Measurements from ENCODE around the gene SESN1. TPM values are rescaled to one million over a fixed set of nuclear protein-coding genes. Genes with fewer than 3 reads are reported as not detected.
"Not testable (repeated sequence)": the region's sequence is repeated elsewhere in the genome, so short reads cannot be mapped to it uniquely, and the experiment has no call there.

SESN1 gene
- polyA plus RNA-seq, result 10 to 100 TPM; 11.1 to 14.8 TPM

- Histone ChIP-seq H3K27me3 (ENCODE audit: control insufficient read depth in 1 of 2, insufficient read depth in 2 of 2, low read length in 2 of 2) (no peaks in the 10 kb centered on the region), H3K9me3 (ENCODE audit: control insufficient read depth in 2 of 2, insufficient read depth in 1 of 2, low read depth in 1 of 2, low read length in 1 of 2) (no peaks in the 10 kb centered on the region), H3K27ac (ENCODE audit: low read depth in 2 of 2, low read length in 1 of 2) (peak within 1 kb of the TSS; percentile 96 to 99), H3K36me3 (ENCODE audit: control insufficient read depth in 2 of 2, insufficient read depth in 2 of 2, low read length in 1 of 2) (no peaks in the 10 kb centered on the region), H3K4me1 (ENCODE audit: control insufficient read depth in 2 of 2, insufficient read depth in 2 of 2, low read length in 1 of 2) (peaks cover 0 to 4% of the 10 kb centered on the region in 2 donors), H3K4me3 (ENCODE audit: low read depth in 1 of 2, low read length in 2 of 2) (peak within 1 kb of the TSS; percentile 76 to 82)
- WGBS, 2 donors, result 1% methylated on average over 39 to 62 of the region's 62 CpGs
These were observed at the start of gene SESN1 for GRCh38 chr6:109094416-109095035. TSS of gene SESN1 (minus strand) at chr6:109094846. CDS start at chr6:109094073, 773 bp downstream.

GRCh38 chr6:109143191-109143590 is 48.5 kb upstream of the SESN1 start:
- Histone ChIP-seq H3K27ac (ENCODE audit: low read depth in 2 of 2, low read length in 1 of 2) (no peak overlapping the region), H3K27me3 (ENCODE audit: control insufficient read depth in 1 of 2, insufficient read depth in 2 of 2, low read length in 2 of 2) (no peaks in the 10 kb centered on the region), H3K4me1 (ENCODE audit: control insufficient read depth in 2 of 2, insufficient read depth in 2 of 2, low read length in 1 of 2) (no peaks in the 10 kb centered on the region), H3K36me3 (ENCODE audit: control insufficient read depth in 2 of 2, insufficient read depth in 2 of 2, low read length in 1 of 2) (no peaks in the 10 kb centered on the region), H3K4me3 (ENCODE audit: low read depth in 1 of 2, low read length in 2 of 2) (no peak overlapping the region), H3K9me3 (ENCODE audit: control insufficient read depth in 2 of 2, insufficient read depth in 1 of 2, low read depth in 1 of 2, low read length in 1 of 2) (no peaks in the 10 kb centered on the region)

DNA sequence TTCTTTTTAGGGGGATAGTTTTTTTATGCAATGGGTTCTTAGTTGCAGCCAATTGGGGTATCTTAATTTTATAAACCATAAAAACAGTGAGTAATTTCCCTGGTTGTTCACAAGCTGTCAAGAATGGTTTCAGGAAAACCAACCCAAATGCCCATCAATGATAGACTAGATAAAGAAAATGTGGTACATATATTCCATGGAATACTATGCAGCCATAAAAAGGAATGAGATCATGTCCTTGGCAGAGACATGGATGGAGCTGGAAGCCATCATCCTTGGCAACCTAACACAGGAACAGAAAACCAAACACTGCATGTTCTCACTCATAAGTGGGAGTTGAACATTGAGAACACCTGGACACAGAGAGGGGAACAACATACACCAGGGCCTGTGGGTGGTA is 47.4 kb upstream of the SESN1 start:
- H3K4me3 ChIP-seq (ENCODE audit: low read depth in 1 of 2, low read length in 2 of 2); H3K27me3 ChIP-seq (ENCODE audit: control insufficient read depth in 1 of 2, insufficient read depth in 2 of 2, low read length in 2 of 2); H3K9me3 ChIP-seq (ENCODE audit: control insufficient read depth in 2 of 2, insufficient read depth in 1 of 2, low read depth in 1 of 2, low read length in 1 of 2); H3K36me3 ChIP-seq (ENCODE audit: control insufficient read depth in 2 of 2, insufficient read depth in 2 of 2, low read length in 1 of 2); H3K4me1 ChIP-seq (ENCODE audit: control insufficient read depth in 2 of 2, insufficient read depth in 2 of 2, low read length in 1 of 2); H3K27ac ChIP-seq (ENCODE audit: low read depth in 2 of 2, low read length in 1 of 2): not testable (repeated sequence)

- H3K36me3 ChIP-seq (ENCODE audit: control insufficient read depth in 2 of 2, insufficient read depth in 2 of 2, low read length in 1 of 2), result no peaks in the 10 kb centered on the region
- 87 to 92% methylated on average over 6 of the region's 6 CpGs for WGBS, 2 donors
- no peak overlapping the region for H3K27ac ChIP-seq (ENCODE audit: low read depth in 2 of 2, low read length in 1 of 2)
- no peaks in the 10 kb centered on the region for H3K9me3 ChIP-seq (ENCODE audit: control insufficient read depth in 2 of 2, insufficient read depth in 1 of 2, low read depth in 1 of 2, low read length in 1 of 2)
- H3K4me1 ChIP-seq (ENCODE audit: control insufficient read depth in 2 of 2, insufficient read depth in 2 of 2, low read length in 1 of 2), result no peaks in the 10 kb centered on the region
- H3K27me3 ChIP-seq (ENCODE audit: control insufficient read depth in 1 of 2, insufficient read depth in 2 of 2, low read length in 2 of 2), result no peaks in the 10 kb centered on the region
- H3K4me3 ChIP-seq (ENCODE audit: low read depth in 1 of 2, low read length in 2 of 2), result no peak overlapping the region
These were observed 44.5 kb upstream of the SESN1 start for GRCh38 chr6:109139109-109139508.

- not testable (repeated sequence) for H3K27ac ChIP-seq (ENCODE audit: low read depth in 2 of 2, low read length in 1 of 2); H3K27me3 ChIP-seq (ENCODE audit: control insufficient read depth in 1 of 2, insufficient read depth in 2 of 2, low read length in 2 of 2); H3K9me3 ChIP-seq (ENCODE audit: control insufficient read depth in 2 of 2, insufficient read depth in 1 of 2, low read depth in 1 of 2, low read length in 1 of 2); H3K4me3 ChIP-seq (ENCODE audit: low read depth in 1 of 2, low read length in 2 of 2); H3K4me1 ChIP-seq (ENCODE audit: control insufficient read depth in 2 of 2, insufficient read depth in 2 of 2, low read length in 1 of 2); H3K36me3 ChIP-seq (ENCODE audit: control insufficient read depth in 2 of 2, insufficient read depth in 2 of 2, low read length in 1 of 2)
- 98 to 99% methylated on average over 6 of the region's 6 CpGs for WGBS, 2 donors
These were observed 41.9 kb upstream of the SESN1 start for GRCh38 chr6:109136530-109136929.

DNA sequence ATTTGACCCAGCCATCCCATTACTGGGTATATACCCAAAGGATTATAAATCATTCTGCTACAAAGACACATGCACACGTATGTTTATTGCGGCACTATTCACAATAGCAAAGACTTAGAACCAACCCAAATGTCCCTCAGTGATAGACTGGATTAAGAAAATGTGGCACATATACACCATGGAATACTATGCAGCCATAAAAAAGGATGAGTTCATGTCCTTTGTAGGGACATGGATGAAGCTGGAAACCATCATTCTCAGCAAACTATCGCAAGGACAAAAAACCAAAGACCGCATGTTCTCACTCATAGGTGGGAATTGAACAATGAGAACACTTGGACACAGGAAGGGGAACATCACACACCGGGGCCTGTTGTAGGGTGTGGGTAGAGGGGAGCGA is 41.4 kb upstream of the SESN1 start:
- H3K4me3 ChIP-seq (ENCODE audit: low read depth in 1 of 2, low read length in 2 of 2); H3K27me3 ChIP-seq (ENCODE audit: control insufficient read depth in 1 of 2, insufficient read depth in 2 of 2, low read length in 2 of 2); H3K4me1 ChIP-seq (ENCODE audit: control insufficient read depth in 2 of 2, insufficient read depth in 2 of 2, low read length in 1 of 2); H3K27ac ChIP-seq (ENCODE audit: low read depth in 2 of 2, low read length in 1 of 2); H3K36me3 ChIP-seq (ENCODE audit: control insufficient read depth in 2 of 2, insufficient read depth in 2 of 2, low read length in 1 of 2); H3K9me3 ChIP-seq (ENCODE audit: control insufficient read depth in 2 of 2, insufficient read depth in 1 of 2, low read depth in 1 of 2, low read length in 1 of 2): not testable (repeated sequence)
- 96 to 98% methylated on average over 5 to 6 of the region's 6 CpGs for WGBS, 2 donors

- not testable (repeated sequence) for H3K27me3 ChIP-seq (ENCODE audit: control insufficient read depth in 1 of 2, insufficient read depth in 2 of 2, low read length in 2 of 2); H3K27ac ChIP-seq (ENCODE audit: low read depth in 2 of 2, low read length in 1 of 2); H3K36me3 ChIP-seq (ENCODE audit: control insufficient read depth in 2 of 2, insufficient read depth in 2 of 2, low read length in 1 of 2); H3K9me3 ChIP-seq (ENCODE audit: control insufficient read depth in 2 of 2, insufficient read depth in 1 of 2, low read depth in 1 of 2, low read length in 1 of 2); H3K4me3 ChIP-seq (ENCODE audit: low read depth in 1 of 2, low read length in 2 of 2); H3K4me1 ChIP-seq (ENCODE audit: control insufficient read depth in 2 of 2, insufficient read depth in 2 of 2, low read length in 1 of 2)
- 95 to 100% methylated on average over 1 of the region's 1 CpG for WGBS, 2 donors
These were observed 41.0 kb upstream of the SESN1 start for GRCh38 chr6:109135600-109135999.

DNA sequence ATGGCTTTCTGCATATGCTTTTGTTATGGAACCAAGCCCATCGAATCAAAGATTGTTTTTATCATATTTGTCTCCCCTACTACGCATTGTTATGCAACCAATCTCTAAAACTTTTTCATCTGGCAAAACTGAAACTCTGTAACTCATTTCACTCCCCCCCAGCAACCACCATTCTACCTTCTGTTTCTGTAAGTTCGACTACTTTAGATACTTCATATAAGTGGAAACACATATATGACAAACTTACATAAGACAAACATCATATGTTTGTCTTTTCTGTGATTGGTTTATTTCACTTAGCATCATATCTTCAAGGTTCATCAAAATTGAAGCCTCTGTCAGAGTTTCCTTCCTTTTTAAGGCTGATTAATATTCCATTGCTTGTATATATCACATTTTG is 35.4 kb upstream of the SESN1 start:
- H3K9me3 ChIP-seq (ENCODE audit: control insufficient read depth in 2 of 2, insufficient read depth in 1 of 2, low read depth in 1 of 2, low read length in 1 of 2), result no peaks in the 10 kb centered on the region
- H3K4me3 ChIP-seq (ENCODE audit: low read depth in 1 of 2, low read length in 2 of 2), result no peak overlapping the region
- 88 to 92% methylated on average over 3 of the region's 3 CpGs for WGBS, 2 donors
- H3K4me1 ChIP-seq (ENCODE audit: control insufficient read depth in 2 of 2, insufficient read depth in 2 of 2, low read length in 1 of 2), result no peaks in the 10 kb centered on the region
- peaks cover 0 to 3% of the 10 kb centered on the region in 2 donors for H3K36me3 ChIP-seq (ENCODE audit: control insufficient read depth in 2 of 2, insufficient read depth in 2 of 2, low read length in 1 of 2)
- H3K27me3 ChIP-seq (ENCODE audit: control insufficient read depth in 1 of 2, insufficient read depth in 2 of 2, low read length in 2 of 2), result no peaks in the 10 kb centered on the region
- H3K27ac ChIP-seq (ENCODE audit: low read depth in 2 of 2, low read length in 1 of 2), result no peak overlapping the region

DNA sequence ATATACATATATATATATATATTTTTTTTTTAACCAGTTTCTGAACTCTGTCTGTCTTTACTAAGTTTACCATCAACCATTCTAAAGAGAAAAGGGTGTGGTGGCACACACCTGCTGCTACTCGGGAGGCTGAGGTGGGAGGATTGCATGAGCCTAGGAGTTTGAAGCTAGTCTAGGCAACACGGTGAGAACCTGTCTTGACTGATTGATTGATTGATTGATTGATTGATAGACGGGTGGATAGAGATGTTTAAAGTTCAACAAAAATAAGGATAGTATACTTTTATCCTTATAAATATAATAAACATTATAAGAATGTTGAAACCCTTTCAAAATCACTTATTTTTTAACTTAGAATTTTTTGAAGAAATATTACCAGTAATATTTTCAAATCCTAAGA is 30.9 kb upstream of the SESN1 start:
- no peaks in the 10 kb centered on the region for H3K27me3 ChIP-seq (ENCODE audit: control insufficient read depth in 1 of 2, insufficient read depth in 2 of 2, low read length in 2 of 2)
- H3K4me1 ChIP-seq (ENCODE audit: control insufficient read depth in 2 of 2, insufficient read depth in 2 of 2, low read length in 1 of 2), result no peaks in the 10 kb centered on the region
- H3K4me3 ChIP-seq (ENCODE audit: low read depth in 1 of 2, low read length in 2 of 2), result no peak overlapping the region
- H3K36me3 ChIP-seq (ENCODE audit: control insufficient read depth in 2 of 2, insufficient read depth in 2 of 2, low read length in 1 of 2), result no peaks in the 10 kb centered on the region
- 68 to 74% methylated on average over 3 of the region's 3 CpGs for WGBS, 2 donors
- H3K9me3 ChIP-seq (ENCODE audit: control insufficient read depth in 2 of 2, insufficient read depth in 1 of 2, low read depth in 1 of 2, low read length in 1 of 2), result no peaks in the 10 kb centered on the region
- no peak overlapping the region for H3K27ac ChIP-seq (ENCODE audit: low read depth in 2 of 2, low read length in 1 of 2)

DNA sequence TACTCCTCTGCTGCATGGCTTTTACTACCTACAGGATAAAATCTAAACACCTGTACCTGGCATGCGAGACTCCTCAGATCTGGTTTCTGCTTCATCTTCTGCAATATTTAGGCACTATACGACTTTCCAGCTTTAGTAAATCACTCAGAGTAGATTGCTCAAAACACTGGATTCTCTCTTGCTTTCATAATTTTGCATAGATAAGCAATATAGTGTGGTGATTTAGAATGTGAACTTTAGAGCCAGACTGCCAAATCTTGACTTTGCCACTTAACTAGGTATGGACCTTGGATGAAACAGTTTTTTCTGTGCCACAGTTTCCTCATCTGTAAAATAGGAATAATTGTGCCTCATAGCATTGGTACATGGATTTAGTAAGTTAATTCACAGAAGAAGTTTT is 29.6 kb upstream of the SESN1 start:
- 95 to 97% methylated on average over 2 of the region's 2 CpGs for WGBS, 2 donors

More for the DNA sequence above, 29.6 kb upstream of the SESN1 start:
- Histone ChIP-seq H3K27me3 (ENCODE audit: control insufficient read depth in 1 of 2, insufficient read depth in 2 of 2, low read length in 2 of 2) (no peaks in the 10 kb centered on the region), H3K36me3 (ENCODE audit: control insufficient read depth in 2 of 2, insufficient read depth in 2 of 2, low read length in 1 of 2) (no peaks in the 10 kb centered on the region), H3K4me1 (ENCODE audit: control insufficient read depth in 2 of 2, insufficient read depth in 2 of 2, low read length in 1 of 2) (no peaks in the 10 kb centered on the region), H3K27ac (ENCODE audit: low read depth in 2 of 2, low read length in 1 of 2) (no peak overlapping the region), H3K9me3 (ENCODE audit: control insufficient read depth in 2 of 2, insufficient read depth in 1 of 2, low read depth in 1 of 2, low read length in 1 of 2) (no peaks in the 10 kb centered on the region), H3K4me3 (ENCODE audit: low read depth in 1 of 2, low read length in 2 of 2) (no peak overlapping the region)
